ENCODE results near the gene AKAP14. TPM values are rescaled to one million over a fixed set of nuclear protein-coding genes. Genes with fewer than 3 reads are reported as not detected.

AKAP14 gene
- total and polyA plus RNA-seq, 2 experiments from 2014 or later = 2.5 to 3.3 TPM

DNA sequence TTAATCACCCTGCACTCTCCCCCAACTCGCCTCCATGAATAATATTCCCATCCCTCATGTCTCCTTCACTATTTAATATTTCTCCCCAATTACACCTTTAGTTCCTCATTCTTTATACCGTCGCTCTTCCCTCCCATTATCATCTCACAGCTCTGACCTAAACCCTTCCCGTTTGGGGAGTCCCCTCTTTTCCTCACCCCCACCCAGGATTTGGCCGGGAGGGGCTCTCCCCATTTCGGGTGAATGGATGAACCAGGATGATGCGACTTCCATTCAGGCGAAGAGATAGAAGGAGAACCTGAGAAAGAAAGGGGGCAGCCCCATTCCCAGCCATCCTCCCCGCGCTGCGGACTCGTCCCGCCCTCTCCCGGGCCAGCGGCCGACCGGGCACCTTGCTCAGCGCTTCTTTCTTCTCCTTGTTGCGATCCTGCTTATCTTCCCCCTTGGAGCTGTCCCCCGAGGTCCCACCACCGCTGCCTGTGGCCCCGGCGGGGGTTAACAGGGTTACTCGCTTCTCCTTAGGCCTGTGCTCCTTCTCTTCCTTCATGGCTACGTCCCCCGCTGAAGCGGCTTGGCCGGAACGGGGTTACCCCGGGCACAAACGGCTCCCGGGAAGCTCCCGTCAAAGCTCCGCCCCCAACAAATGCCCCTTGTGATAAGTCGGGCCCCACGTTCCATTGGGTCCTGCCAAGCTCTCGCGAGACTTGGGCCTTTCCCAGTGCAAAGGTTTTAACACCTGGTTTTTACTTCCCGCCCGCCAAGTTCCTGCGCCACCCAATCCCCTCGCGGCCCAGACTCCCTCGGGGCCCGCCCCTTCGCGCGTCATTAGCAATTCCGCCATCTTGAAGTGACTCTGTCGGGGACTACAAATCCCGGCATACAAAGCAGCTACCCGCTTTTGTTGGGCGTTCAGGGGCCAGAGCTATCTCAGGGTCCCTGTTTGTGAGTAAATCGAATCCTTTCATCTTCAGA, 43.0 kb upstream of the AKAP14 start, which contains the start of gene UPF3B:
Gene UPF3B, minus strand, starts transcription at position 582 of the 972 bp plus-strand sequence. Its CDS starts 35 bp downstream, at position 547.
- DNase-seq (ENCODE audit: low spot score) (peak; percentile 98), ATAC-seq (peak; percentile 93)
- Histone ChIP-seq H3K4me3 (peak within 1 kb of the TSS; percentile 94), H3K36me3 (ENCODE audit: insufficient read depth) (peaks cover 20% of the 10 kb centered on the region), H3K4me1 (ENCODE audit: insufficient read depth) (no peaks in the 10 kb centered on the region), H2AFZ (peak within 1 kb of the TSS; percentile 76), H3F3A (replicated peaks; ENCODE audit: low read depth) (no peaks in the 10 kb centered on the region), H3K9me2 (ENCODE audit: insufficient read depth) (no peaks in the 10 kb centered on the region), H4K20me1 (replicated peaks; ENCODE audit: insufficient read depth) (no peaks in the 10 kb centered on the region; the same call in 1 of the 2 replicates), H3K27ac (ENCODE audit: low read depth) (peak within 1 kb of the TSS; percentile 92), H3K4me2 (peak within 1 kb of the TSS; percentile 84), H3K79me2 (replicated peaks; ENCODE audit: insufficient read depth) (peaks cover 17% of the 10 kb centered on the region), H3K27me3 (ENCODE audit: insufficient read depth) (no peaks in the 10 kb centered on the region)
- no peaks in the 10 kb centered on the region; the same call in 2 of the 3 replicates for H3K9me3 Mint-ChIP-seq
- peak; percentile 78 for TF ChIP-seq POLR2AphosphoS5 (IDR thresholded peaks at IDR 0.05; ENCODE audit: low read depth)
- TF ChIP-seq CREB1 (CRISPR knock-in tag; IDR thresholded peaks at IDR 0.05; ENCODE audit: low read depth) = peak; percentile 80
- TF ChIP-seq, protein P1, sequence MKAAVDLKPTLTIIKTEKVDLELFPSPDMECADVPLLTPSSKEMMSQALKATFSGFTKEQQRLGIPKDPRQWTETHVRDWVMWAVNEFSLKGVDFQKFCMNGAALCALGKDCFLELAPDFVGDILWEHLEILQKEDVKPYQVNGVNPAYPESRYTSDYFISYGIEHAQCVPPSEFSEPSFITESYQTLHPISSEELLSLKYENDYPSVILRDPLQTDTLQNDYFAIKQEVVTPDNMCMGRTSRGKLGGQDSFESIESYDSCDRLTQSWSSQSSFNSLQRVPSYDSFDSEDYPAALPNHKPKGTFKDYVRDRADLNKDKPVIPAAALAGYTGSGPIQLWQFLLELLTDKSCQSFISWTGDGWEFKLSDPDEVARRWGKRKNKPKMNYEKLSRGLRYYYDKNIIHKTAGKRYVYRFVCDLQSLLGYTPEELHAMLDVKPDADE (IDR thresholded peaks at IDR 0.05) = peak; percentile 52
- no peak for TF ChIP-seq STAT1 (IDR thresholded peaks at IDR 0.05; ENCODE audit: unreplicated experiment)
- TF ChIP-seq, protein P2, sequence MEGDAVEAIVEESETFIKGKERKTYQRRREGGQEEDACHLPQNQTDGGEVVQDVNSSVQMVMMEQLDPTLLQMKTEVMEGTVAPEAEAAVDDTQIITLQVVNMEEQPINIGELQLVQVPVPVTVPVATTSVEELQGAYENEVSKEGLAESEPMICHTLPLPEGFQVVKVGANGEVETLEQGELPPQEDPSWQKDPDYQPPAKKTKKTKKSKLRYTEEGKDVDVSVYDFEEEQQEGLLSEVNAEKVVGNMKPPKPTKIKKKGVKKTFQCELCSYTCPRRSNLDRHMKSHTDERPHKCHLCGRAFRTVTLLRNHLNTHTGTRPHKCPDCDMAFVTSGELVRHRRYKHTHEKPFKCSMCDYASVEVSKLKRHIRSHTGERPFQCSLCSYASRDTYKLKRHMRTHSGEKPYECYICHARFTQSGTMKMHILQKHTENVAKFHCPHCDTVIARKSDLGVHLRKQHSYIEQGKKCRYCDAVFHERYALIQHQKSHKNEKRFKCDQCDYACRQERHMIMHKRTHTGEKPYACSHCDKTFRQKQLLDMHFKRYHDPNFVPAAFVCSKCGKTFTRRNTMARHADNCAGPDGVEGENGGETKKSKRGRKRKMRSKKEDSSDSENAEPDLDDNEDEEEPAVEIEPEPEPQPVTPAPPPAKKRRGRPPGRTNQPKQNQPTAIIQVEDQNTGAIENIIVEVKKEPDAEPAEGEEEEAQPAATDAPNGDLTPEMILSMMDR (conservative IDR thresholded peaks at IDR 0.05; ENCODE audit: low read depth in 2 of 2) = no peak
- H3K4me3 Mint-ChIP-seq = peak within 1 kb of the TSS; percentile 93
- no peaks in the 10 kb centered on the region for H3K4me1 Mint-ChIP-seq
- H3K36me3 Mint-ChIP-seq (ENCODE audit: low read depth) = peaks cover 38% of the 10 kb centered on the region
- H3K27ac Mint-ChIP-seq = peak within 1 kb of the TSS; percentile 99
- H3K27me3 Mint-ChIP-seq (ENCODE audit: insufficient read depth, low read depth, poor library complexity) = peaks cover 8% of the 10 kb centered on the region

DNA sequence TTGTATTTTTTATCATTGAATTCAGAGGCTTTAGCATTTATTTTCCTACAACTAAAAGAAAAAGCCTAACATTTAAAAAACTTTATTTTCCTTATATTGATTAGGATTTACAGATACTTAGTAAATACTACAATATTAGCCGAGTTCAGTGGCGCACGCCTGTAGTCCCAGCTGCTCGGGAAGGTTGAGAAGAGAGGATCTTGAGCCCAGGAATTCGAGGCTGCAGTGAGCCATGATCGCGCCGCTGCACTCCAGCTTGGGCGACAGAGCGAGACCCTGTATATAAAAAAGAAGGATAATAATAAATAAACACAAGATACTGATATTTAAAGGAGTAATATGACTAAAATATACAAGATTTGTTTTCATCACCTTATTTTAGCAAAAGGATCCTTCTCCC, 42.2 kb upstream of the AKAP14 start:
- no peaks in the 10 kb centered on the region; the same call in 1 of the 2 replicates for H4K20me1 ChIP-seq (replicated peaks; ENCODE audit: insufficient read depth)
- no peaks in the 10 kb centered on the region for H3F3A ChIP-seq (replicated peaks; ENCODE audit: low read depth)
- no peaks in the 10 kb centered on the region; the same call in 2 of the 3 replicates for H3K9me3 Mint-ChIP-seq
- H3K4me1 Mint-ChIP-seq = no peaks in the 10 kb centered on the region
- peak overlapping the region; percentile 93 for H3K4me3 Mint-ChIP-seq
- H3K27ac Mint-ChIP-seq = peak overlapping the region; percentile 94; the same call in 1 of the 2 replicates
- peaks cover 18% of the 10 kb centered on the region for H3K36me3 ChIP-seq (ENCODE audit: insufficient read depth)
- peak overlapping the region; percentile 76 for H3K4me2 ChIP-seq
- H3K79me2 ChIP-seq (replicated peaks; ENCODE audit: insufficient read depth) = peaks cover 17% of the 10 kb centered on the region
- TF ChIP-seq, protein P1 (IDR thresholded peaks at IDR 0.05) = no peak
- no peak for TF ChIP-seq EZH2 (IDR thresholded peaks at IDR 0.05; ENCODE audit: low read depth, unreplicated experiment)
- no peak for TF ChIP-seq ZNF114 (CRISPR knock-in tag; IDR thresholded peaks at IDR 0.05)
- TF ChIP-seq, protein P3, sequence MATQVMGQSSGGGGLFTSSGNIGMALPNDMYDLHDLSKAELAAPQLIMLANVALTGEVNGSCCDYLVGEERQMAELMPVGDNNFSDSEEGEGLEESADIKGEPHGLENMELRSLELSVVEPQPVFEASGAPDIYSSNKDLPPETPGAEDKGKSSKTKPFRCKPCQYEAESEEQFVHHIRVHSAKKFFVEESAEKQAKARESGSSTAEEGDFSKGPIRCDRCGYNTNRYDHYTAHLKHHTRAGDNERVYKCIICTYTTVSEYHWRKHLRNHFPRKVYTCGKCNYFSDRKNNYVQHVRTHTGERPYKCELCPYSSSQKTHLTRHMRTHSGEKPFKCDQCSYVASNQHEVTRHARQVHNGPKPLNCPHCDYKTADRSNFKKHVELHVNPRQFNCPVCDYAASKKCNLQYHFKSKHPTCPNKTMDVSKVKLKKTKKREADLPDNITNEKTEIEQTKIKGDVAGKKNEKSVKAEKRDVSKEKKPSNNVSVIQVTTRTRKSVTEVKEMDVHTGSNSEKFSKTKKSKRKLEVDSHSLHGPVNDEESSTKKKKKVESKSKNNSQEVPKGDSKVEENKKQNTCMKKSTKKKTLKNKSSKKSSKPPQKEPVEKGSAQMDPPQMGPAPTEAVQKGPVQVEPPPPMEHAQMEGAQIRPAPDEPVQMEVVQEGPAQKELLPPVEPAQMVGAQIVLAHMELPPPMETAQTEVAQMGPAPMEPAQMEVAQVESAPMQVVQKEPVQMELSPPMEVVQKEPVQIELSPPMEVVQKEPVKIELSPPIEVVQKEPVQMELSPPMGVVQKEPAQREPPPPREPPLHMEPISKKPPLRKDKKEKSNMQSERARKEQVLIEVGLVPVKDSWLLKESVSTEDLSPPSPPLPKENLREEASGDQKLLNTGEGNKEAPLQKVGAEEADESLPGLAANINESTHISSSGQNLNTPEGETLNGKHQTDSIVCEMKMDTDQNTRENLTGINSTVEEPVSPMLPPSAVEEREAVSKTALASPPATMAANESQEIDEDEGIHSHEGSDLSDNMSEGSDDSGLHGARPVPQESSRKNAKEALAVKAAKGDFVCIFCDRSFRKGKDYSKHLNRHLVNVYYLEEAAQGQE (IDR thresholded peaks at IDR 0.05; ENCODE audit: unreplicated experiment) = no peak
- TF ChIP-seq JUNB (IDR thresholded peaks at IDR 0.05; ENCODE audit: unreplicated experiment) = no peak
- no peak for TF ChIP-seq CREB1 (CRISPR knock-in tag; IDR thresholded peaks at IDR 0.05; ENCODE audit: low read depth)
- H3K4me3 ChIP-seq = peak overlapping the region; percentile 51
- peaks cover 34% of the 10 kb centered on the region for H3K36me3 Mint-ChIP-seq (ENCODE audit: low read depth)
- DNase-seq (ENCODE audit: low spot score) (peak; percentile 11), ATAC-seq (peak; percentile 19; the same call in 2 of the 3 replicates)
- no peaks in the 10 kb centered on the region for H3K4me1 ChIP-seq (ENCODE audit: insufficient read depth)
- H3K27me3 Mint-ChIP-seq (ENCODE audit: insufficient read depth, low read depth, poor library complexity) = peaks cover 8% of the 10 kb centered on the region
- no peaks in the 10 kb centered on the region for H3K9me2 ChIP-seq (ENCODE audit: insufficient read depth)
- H3K27ac ChIP-seq (ENCODE audit: low read depth) = peak overlapping the region; percentile 84
- H2AFZ ChIP-seq = peak overlapping the region; percentile 76
- no peaks in the 10 kb centered on the region for H3K27me3 ChIP-seq (ENCODE audit: insufficient read depth)
